ENCODE data around the gene SH3PXD2A.

DNA sequence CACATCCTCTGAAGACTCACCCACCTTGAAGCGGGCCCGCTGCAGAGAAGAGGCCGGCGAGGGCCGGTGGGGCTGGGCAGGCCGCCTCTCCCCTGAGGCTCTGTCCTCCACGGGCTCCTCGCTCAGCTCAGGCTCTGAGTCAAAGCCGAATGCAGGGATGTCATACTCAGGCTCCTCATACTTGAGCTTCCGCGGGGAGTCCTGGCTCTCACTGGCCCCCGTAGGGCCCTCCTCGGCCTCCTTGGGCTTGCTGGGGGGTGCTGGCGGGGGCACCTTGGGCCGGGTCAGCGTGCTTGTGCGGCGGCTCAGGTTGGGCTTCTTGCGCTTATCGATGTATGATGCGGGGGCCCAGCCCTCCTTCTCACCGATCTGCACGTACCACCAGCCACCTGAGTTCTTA, 252.0 kb downstream of the SH3PXD2A start:
- TF ChIP-seq POLR2A (IDR thresholded peaks at IDR 0.05), result no peak
- TF ChIP-seq, protein P1, sequence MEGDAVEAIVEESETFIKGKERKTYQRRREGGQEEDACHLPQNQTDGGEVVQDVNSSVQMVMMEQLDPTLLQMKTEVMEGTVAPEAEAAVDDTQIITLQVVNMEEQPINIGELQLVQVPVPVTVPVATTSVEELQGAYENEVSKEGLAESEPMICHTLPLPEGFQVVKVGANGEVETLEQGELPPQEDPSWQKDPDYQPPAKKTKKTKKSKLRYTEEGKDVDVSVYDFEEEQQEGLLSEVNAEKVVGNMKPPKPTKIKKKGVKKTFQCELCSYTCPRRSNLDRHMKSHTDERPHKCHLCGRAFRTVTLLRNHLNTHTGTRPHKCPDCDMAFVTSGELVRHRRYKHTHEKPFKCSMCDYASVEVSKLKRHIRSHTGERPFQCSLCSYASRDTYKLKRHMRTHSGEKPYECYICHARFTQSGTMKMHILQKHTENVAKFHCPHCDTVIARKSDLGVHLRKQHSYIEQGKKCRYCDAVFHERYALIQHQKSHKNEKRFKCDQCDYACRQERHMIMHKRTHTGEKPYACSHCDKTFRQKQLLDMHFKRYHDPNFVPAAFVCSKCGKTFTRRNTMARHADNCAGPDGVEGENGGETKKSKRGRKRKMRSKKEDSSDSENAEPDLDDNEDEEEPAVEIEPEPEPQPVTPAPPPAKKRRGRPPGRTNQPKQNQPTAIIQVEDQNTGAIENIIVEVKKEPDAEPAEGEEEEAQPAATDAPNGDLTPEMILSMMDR (IDR thresholded peaks at IDR 0.05), result no peak
